Left kidney (tissue), 2 donors: ENCODE data around the gene TLE2. TPM values are rescaled to one million over a fixed set of nuclear protein-coding genes. Genes with fewer than 3 reads are reported as not detected.
"Not testable (repeated sequence)": the region's sequence is repeated elsewhere in the genome, so short reads cannot be mapped to it uniquely, and the experiment has no call there.

Source experiments
- DNase-seq: peaks from one replicate; pipeline ENCODE4 v3.0.0-alpha.2; 2013
- polyA plus RNA-seq: library from polyadenylated mRNA; unstranded; fragments of 120-200 nt; gene quantifications from one replicate; pipeline ENCODE4 v1.2.1, GENCODE V29; 2013; ENCODE audit not compliant: insufficient read length

TLE2 gene
- polyA plus RNA-seq, 1 donor, result 30.0 TPM

DNA sequence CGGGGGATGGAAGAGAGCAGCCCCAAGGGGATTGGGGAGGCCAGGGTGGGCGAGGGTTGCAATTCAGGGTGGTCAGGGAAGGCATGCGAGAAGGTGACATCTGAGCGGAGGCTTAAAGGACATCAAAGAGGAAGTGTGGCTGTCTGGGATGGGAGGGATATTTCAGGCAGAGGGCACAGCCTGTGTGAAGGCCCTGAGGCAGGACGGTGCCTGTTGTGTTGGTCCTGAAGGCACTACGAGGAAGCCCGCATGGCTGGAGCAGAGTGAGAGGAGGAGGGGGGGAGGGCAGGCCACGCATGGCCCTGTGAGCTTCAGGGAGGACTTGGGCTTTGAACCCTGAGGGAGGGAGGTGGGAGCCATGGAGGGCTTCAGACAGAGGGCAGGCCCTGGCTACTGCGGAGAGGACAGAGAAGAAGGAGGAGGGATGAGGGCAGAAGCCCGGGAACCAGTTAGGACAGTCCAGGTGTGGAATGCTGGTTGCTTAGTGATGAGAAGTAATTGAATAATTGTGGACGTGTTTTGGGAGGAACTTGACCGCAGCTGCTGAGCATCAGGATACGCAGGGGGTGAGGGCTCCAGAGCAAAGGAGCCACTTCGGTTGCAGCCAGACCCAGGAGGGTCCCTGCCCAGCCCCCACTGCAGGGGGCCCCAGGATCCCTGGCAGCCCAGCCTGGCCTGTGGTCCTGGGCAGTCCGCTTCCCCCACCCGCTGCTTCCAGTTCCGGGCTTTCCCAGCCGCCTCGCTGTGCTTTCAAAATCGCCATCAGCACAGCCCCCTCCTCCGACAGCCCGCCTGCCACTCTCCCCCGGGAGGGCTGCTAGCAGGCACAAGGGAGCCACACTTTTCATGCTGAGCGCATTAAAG, 45.5 kb downstream of the TLE2 start:
- DNase-seq, result peak; percentile 79

DNA sequence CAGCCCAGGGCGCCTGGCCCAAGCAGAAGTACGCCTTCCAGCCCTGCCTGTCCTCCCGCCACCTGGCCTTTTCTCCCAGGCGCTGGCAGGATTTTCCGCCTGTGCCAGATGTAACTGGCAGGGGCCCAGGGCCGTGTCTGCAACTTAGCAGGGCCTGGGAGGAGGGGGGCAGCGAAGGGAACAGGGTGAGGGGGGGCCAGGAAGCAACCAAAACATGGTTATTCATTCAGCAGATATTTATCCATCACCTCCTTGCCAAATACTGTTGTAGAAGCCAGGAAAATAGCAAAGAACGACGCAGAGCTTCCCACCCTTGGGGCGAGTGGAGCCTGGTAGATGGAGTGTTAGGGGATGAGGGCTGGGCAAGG, 46.1 kb downstream of the TLE2 start:
- DNase-seq, result no peak

DNA sequence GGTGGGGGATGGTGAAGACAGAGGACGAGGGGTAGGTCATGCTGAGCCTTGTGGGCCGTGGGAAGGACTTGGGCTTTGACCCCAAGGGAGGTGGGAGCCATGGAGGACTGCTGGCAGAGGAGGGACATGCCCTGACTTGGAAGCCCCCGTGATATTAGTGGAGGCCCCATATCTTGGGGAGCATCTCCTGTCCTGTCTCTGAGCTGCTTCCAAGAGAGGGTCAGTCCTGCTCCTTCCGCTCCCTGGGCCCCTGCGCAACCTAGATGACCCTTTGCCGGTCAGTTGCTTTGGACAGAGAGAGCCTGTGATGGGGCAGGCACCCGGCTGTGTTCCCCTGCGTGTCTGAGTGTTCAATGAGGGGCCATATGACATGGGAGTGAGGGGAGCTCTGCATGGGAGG, 46.5 kb downstream of the TLE2 start:
- DNase-seq, result no peak

DNA sequence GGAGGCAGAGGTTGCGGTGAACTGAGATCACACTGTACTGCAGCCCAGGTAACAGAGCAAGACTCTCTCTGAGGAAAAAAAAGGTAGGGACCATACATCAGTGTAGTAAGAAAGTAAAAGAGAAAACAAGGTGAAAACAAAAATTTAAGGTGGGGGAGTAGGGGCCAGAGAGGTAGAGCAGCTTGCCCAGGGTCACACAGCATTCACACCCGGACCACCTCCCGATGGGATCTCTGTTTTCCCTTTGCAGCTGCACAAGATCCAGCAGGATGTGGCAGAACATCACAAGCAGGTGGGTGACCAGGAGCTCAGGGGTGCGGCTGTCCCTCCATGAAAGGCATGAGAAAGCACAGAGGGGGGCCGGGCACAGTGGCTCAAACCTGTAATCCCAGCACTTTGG, 47.2 kb downstream of the TLE2 start:
- DNase-seq, result no peak

DNA sequence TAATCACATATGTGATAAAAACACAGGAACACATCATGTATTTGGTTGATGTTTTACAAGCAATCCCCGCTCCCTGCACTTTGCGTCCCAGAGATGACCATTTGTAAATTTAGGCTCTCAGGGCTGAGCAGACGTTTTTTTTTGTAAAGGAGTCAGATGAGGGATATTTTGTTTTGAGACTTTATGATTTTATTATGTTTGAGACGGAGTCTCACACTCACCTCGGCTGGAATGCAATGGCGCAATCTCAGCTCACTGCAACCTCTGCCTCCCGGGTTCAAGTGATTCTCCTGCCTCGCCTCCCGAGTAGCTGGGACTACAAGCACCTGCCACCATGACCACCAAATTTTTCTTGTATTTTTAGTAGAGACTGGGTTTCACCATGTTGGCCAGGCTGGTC, 50.3 kb downstream of the TLE2 start:
- DNase-seq, result no peak

DNA sequence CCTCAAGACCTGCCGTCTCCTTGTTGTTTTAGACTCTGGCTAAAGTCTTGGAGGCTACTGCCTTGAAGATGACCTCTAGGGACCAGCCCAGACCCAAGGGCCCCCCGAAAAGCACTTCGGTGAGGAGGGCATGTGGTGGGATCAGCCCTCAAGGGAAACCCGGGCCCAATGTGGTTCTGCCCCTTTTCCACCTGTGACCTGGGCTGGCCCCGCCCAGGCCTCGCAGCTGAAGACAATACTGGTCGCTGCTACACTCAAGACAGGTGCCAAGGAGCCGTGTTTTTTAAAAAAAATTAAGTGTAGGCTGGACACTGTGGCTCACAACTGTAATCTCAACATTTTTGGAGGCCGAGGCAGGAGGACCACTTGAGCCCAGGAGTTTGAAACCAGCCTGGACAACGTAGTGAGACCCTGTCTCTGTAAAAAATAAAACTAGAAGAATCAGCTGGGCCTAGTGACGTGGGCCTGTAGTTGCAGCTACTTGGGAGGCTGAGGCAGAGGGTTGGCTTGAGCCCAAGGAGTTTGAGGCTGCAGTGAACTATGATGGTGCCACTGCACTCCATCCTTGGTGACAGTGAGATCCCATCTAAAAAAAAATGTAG, 50.8 kb downstream of the TLE2 start:
- no peak for DNase-seq

DNA sequence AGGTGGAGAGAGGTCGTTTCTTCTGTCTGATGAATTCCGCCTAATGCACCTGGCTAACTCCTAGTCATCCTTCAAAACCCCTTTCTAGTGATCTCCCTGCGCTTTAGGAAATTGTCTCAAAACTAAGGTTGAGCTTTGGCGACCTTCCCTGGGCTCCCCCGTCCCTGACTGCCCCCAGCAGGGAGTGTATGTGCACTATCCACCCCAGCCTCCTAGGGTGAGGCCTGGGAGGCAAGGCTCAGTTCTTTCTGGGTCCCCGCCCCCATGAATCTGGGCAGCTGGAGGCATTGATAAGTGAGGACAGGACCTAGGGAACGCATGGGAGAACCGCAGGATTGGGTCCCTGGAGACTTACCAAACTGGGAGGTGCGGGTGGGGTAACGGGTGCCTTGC, 51.3 kb downstream of the TLE2 start:
- DNase-seq, result no peak

DNA sequence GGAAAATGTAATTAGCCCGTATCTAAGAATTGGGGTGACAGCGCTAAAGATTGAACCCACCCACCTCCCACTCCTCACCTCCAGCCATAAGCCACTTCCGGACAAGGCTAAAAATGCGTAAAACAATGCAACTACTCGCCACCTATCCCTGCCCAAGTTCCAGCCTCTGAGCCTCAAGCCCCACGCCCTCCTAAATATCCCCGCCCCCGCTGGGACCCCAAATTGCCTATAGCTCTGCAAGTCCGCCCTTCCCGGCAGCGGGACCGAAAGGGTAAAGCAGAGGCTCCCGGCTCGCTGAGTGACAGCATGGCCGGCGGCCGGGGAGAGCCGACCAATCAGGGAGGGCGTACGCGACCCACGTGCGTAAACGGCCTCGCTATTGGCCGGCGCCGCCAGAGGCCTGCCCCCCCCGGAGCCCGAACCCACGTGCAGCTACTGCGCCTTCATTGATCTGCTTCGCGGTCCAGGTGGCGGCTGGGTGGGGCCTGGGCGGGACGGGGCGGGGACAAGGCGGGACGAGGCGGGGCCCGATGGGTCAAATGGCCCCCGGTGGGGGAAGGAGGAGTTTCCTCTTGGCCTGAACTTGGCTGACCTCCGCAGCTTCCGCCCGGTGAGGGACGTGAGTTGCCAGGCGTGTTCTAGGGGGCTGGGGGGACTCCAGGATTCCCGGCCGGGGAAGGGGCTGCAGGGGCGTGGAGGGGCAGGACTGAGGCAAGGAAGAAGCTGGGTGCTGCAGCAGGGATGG, 51.9 kb downstream of the TLE2 start, which contains the start of gene TLE6:
Gene TLE6 (plus strand): TSS at position 564 of the 745 bp plus-strand sequence. CDS start 670 bp downstream, outside the sequence.
- peak; percentile 94 for DNase-seq

DNA sequence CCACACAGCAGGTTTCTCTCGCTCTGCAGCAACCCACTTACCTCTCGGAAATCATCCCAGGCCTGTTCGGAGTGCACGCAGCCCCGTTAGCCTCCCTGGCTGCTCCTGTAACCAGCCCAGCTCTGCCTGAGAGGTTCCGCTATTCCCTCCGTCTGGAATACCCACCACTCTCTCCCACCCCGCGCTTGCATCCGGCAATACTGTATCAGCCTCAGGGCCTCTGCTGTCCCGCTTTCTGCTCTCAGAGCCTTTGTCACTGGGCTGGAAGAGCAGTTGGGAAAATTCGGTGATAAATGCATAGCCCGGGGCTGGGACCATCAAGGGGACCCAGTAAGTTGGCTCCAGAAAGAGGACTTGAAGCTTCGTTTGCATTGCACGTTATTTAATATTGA, 52.5 kb downstream of the TLE2 start:
- no peak for DNase-seq

DNA sequence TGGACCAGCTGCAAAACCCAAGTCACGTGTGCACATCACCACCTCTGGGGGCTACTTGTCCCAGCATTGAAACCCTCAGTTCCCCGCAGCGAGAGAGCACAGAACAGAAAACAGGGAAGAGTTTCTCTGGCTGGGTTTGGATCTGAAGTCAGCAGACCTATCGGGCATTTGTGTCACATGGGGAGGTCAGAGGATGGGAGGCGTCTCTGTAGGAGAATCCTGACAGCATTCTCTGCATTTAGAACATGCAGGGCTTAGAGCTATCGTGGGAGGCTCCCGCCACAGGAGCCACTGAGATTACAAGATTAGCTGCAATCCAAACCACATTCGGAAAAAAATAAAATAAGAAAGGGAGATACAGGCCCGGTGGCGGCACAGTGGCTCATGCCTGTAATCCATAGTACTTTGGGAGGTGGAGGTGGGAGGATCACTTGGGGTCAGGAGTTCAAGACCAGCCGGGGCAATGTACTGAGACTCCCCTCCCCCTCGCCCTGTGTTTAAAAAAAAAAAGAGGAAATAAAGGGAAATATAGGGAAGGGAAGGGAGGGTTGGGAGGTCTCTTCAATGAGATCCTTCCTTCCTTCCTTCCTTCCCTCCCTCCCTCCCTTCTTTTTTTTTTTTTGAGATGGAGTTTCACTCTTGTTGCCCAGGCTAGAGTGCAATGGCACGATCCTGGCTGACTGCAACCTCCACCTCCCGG, 54.6 kb downstream of the TLE2 start:
- DNase-seq, result no peak

DNA sequence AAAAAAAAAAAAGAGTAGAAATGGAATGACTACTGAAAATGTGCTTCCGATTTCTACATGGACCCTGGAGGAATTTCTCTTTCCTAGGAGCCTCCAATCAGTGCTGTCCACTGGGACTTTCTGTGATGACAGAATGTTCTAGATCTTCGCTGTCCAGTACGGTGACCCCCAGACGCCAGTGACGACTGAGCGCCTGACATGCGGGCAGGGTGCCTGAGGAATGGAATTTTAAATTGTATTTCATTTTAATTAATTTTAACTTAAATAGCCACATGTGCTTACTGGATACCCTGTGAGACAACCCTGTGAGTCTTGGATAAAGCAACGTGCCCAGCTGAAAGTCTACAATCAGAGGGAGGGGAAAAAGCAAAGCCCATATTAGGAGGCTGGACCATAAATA, 55.9 kb downstream of the TLE2 start:
- no peak for DNase-seq

DNA sequence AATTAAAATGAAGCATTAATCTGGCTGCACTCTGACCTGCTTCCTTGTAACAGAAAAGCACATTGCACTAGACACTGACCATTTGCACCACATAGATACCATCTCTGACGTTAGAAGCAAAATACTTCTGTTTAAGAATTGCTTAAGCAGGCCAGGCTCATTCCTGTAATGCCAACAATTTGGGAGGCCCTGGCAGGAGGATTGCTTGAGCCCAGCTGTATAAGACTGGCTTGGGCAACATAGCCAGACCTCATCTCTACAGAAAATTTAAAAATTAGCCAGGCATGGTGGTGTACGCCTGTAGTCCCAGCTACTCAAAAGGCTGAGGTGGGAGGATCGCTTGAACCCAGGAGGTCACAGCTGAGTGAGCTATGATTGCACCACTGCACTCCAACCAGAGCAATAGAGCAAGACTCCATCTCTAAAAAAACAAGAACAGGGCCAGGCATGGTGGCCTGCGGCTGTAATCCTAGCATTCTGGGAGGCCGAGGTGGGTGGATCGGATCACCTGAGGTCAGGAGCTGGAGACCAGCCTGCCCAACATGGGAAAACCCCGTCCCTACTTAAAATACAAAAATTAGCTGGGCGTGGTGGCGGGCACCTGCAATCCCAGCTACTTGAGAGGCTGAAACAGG, 58.8 kb downstream of the TLE2 start:
- no peak for DNase-seq

DNA sequence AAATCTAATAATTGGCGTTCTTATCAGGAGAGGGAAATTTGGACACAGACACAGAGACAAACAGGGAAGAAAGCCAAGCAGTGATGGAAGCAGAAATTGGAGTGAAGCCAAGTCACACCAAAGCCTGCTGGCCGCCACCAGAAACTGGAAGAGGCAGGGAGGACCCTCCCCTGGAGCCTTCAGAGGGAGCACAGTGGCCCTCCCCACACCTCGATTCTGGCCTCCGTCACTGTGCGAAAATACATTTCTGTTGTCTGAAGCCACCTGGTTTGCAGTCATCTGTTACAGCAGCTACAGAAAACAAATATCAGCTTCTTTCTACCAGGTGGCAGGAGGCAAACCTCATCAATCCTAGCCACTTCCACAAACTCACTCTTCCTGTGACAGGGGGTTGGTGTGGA, 60.0 kb downstream of the TLE2 start:
- no peak for DNase-seq

DNA sequence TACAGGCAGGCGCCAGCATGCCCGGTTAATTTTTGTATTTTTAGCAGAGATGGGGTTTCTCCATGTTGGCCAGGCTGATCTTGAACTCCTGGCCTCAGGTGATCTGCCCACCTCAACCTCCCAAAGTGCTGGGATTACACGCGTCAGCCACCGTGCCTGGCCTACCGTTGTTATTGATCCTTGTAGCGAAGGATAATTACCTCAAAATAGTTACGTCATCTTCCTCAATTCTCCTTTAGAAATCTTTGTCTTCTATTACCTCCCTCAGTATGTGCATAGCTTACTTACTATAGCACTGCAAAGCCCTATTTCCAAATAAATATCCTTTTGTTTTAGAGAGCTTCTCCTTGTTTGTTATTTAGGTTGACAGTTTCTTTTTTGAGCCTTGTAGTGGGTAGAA, 61.1 kb downstream of the TLE2 start:
- no peak for DNase-seq

DNA sequence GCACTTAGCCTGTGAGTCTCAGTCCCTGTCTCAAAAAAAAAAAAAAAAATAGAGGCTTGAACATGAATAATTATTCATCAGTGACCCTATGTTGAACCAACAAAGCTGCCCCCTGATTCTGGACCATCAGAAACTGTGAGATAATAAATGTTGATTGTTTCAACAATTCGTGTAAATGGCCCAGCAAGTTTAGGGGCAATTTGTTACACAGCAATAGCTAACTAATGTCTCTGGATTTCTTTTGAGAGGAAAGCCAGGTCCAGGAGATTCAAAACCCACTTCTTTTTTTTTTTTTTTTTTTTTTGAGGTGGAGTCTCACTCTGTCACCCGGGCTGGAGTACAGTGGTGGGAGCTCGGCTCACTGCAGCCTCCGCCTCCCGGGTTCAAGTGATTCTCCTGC, 64.2 kb downstream of the TLE2 start:
- no peak for DNase-seq

DNA sequence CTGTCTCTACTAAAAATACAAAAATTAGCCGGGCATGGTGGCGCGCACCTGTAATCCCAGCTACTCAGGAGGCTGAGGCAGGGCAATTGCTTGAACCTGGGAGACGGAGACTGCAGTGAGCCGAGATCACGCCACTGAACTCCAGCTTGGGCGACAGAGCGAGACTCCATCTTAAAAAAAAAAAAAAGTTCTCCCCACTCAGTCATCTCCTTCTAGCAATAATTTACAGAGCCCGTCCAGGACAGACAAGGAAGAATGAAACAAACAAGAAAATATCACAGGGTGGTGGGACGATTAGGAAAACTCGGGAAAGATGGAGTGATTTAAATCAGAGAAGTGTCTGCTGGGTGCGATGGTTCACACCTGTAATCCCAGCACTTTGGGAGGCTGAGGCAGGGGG, 65.4 kb downstream of the TLE2 start:
- DNase-seq, result not testable (repeated sequence)

DNA sequence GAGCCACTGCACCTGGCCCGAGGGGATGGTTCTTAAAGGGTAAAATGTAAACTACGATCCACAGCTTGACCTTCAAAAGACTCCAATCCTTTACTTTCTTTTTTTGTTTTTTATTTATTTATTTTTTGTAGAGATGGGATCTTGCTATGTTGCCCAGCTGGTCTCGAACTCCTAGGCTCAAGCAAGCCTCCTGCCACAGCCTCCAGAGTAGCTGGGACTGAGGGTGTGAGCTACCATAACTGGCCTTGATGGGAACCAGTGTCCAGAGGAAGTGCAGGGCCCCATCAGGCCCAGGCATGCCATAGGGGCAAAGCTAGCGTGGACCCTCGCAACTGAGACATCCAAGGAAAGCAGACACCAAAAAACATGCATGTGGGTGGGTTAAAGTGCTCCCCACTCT, 66.0 kb downstream of the TLE2 start:
- DNase-seq, result no peak

DNA sequence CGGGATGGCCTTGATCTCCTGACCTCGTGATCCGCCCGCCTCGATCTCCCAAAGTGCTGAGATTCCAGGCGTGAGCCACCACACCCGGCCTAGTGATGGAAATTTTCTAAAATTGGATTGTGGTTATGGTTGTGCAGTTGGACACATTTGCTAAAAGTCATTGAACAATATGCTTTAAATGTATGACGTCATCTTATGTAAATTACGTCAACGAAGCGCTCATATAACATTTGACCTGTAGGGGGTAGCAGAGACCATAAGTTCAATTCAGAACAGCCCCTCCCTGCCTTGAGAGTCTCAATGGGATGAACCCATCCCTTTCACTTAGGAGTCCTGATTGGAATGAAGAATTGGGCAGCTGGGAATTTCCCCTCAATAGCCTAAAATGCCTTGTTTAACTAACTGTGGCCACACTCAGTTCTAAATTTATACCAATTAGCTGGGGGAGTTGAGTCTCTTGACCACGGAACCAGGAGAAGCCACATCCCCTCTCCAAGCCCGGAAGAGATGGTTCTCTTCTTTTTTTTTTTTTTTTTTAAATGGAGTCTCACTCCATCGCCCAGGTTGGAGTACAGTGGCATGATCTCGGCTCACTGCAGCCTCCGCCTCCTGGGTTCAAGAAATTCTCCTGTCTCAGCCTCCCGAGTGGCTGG, 66.9 kb downstream of the TLE2 start:
- peak; percentile 86 for DNase-seq

DNA sequence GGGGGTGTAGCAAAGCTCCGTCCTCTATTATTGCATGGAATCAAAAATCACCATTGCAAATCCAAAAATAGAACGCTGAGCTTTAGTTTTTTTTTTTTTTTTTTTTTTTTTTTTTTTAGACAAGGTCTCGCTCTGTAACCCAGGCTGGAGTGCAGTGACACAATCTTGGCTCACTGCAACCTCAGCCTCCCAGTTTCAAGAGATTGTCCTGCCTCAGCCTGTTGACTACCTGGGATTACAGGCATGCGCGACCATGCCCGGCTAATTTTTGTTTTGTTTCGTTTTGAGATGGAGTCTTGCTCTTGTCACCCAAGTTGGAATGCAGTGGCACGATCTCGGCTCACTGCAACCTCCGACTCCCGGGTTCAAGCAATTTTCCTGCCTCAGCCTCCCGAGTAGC, 69.0 kb downstream of the TLE2 start:
- no peak for DNase-seq

DNA sequence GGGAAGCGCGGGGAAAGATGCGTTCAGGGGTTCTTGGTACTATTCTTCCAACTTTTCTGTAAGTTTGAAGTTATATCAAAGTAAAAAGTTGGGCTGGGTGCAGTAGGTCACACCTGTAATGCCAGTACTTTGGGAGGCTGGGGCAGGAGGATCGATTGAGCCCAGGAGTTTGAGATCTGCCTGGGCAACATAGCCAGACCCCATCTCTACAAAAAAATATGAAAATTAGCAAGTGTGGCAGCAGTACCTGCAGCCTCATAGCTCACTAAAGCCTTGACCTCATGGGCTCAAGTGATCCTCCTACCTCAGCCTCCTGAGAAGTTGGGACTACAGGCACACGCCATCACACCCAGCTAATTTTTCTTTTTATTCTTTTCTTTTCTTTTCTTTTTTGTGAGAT, 71.9 kb downstream of the TLE2 start:
- no peak for DNase-seq

DNA sequence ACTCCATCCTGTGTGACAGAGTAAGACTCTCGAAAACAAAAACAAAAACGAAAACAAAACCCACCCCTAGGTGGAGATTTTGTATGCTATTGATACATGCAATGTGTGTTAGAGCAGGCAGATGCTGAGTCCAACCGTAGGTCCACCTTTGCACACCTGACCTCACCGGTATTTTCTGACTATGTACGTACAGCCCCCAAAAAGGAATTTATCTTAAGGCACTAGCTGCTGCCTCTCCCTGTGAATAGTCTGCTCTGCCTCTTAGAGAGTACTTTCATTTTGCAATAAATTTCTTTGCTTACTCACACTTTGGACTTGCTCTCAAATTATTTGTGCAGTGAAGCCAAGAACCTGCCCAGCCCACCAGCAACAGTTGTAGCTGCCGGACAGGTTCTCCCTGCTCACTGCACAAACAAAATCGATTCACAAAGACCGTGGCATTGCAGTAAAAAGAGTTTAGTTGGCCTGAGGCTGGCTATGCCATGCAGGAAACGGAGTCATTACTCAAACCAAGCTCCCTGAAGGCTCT, 76.1 kb downstream of the TLE2 start:
- no peak for DNase-seq
